ENCODE data around the gene TEPSIN.

- TF ChIP-seq CTCF (IDR thresholded peaks at IDR 0.05) (no peak), POLR2A (IDR thresholded peaks at IDR 0.05) (no peak)
These were observed 35.6 kb upstream of the TEPSIN start for GRCh38 chr17:81274471-81274855.

Data from heart left ventricle (tissue), 13 donors.